ENCODE results near the gene EFCC1.

DNA sequence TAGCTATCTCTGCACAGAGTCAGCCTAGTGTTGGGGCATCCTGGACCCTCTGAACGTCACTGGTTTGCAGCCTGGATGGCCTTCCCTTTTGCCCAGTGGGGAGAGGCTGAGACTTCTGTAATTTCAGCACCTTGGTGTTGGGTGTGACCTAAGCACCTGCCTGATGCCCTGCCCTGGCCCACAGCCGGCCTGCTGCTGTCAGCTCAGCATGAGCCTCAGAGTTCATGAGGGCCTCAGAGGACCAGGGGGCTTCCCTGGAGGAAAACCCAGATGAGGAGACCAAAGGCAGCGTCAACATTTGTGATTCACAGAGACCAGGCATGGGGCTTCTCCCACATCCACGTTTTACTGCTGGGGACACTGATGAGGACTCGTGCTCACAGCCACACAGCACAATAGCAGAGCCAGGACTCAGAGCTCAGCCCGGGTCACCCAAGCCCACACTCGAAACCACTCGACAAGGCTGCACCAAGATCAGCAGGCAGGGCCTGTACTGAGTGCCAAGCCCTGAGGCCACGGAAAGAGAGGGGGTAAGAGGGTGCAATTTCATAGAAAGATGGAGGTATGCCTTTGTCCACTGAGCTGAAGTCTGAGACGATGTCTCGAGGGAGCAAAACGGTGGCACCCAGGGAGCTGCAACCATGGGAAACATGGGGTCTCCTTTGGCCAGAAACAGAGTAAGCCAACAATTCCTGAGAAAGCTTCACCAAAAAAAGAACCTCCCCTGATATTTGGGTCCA is 49.6 kb downstream of the EFCC1 start:
- TF ChIP-seq, protein P1, sequence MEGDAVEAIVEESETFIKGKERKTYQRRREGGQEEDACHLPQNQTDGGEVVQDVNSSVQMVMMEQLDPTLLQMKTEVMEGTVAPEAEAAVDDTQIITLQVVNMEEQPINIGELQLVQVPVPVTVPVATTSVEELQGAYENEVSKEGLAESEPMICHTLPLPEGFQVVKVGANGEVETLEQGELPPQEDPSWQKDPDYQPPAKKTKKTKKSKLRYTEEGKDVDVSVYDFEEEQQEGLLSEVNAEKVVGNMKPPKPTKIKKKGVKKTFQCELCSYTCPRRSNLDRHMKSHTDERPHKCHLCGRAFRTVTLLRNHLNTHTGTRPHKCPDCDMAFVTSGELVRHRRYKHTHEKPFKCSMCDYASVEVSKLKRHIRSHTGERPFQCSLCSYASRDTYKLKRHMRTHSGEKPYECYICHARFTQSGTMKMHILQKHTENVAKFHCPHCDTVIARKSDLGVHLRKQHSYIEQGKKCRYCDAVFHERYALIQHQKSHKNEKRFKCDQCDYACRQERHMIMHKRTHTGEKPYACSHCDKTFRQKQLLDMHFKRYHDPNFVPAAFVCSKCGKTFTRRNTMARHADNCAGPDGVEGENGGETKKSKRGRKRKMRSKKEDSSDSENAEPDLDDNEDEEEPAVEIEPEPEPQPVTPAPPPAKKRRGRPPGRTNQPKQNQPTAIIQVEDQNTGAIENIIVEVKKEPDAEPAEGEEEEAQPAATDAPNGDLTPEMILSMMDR (IDR thresholded peaks at IDR 0.05): no peak
- TF ChIP-seq POLR2A (IDR thresholded peaks at IDR 0.05): no peak
